Measurements from ENCODE around the gene ZMAT1. TPM values are rescaled to one million over a fixed set of nuclear protein-coding genes. Genes with fewer than 3 reads are reported as not detected.

The ZMAT1 gene
- polyA plus RNA-seq, 3 donors, result 0.56 to 10.5 (median 0.65) TPM

DNA sequence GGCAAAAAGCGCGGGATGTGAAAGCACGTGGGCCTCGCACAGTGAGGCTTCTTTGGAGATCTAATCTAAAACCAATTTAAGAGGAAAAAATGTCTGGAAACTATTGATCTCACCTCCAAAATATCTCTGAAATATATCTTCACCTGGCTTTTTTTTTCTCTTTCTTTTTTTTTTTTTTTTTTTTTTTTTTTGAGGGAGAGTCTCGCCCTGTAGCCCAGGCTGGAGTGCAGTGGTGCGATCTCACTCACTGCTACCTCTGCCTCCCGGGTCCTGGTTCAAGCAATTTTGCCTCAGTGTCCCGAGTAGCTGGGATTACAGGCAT is 383 bp upstream of the ZMAT1 start:
- Histone ChIP-seq H3K27me3 (ENCODE audit: control insufficient read depth in 2 of 2, insufficient read depth in 2 of 2, low read length in 2 of 2) (no peaks in the 10 kb centered on the region), H3K27ac (ENCODE audit: low read depth in 1 of 2, low read length in 2 of 2) (peak overlapping the region in 1 of 2 donors; percentile 70), H4K20me1 (ENCODE audit: insufficient read depth, low read length) (no peaks in the 10 kb centered on the region), H2AFZ (ENCODE audit: insufficient read depth, low read depth, low read length, poor library complexity, severe bottlenecking) (no peak overlapping the region), H3K4me2 (replicated peaks; ENCODE audit: extremely low read depth, low read length, poor library complexity, severe bottlenecking) (no peak overlapping the region), H3K9ac (ENCODE audit: insufficient read depth, low read length, poor library complexity, severe bottlenecking) (no peak overlapping the region), H3K79me2 (ENCODE audit: insufficient read depth, low read length) (no peaks in the 10 kb centered on the region), H3K9me3 (replicated peaks in 1 of 2; ENCODE audit: control insufficient read depth in 1 of 2, insufficient read depth in 1 of 2, low read length in 2 of 2) (no peaks in the 10 kb centered on the region), H3K36me3 (replicated peaks in 1 of 2; ENCODE audit: control insufficient read depth in 1 of 2, insufficient read depth in 2 of 2, low read length in 2 of 2) (no peaks in the 10 kb centered on the region), H3K4me3 (replicated peaks in 1 of 3; ENCODE audit: low read depth in 2 of 3, low read length in 3 of 3) (no peak overlapping the region), H3K4me1 (ENCODE audit: control insufficient read depth in 1 of 2, insufficient read depth in 2 of 2, low read length in 2 of 2) (peaks cover 0 to 9% of the 10 kb centered on the region in 2 donors)
- WGBS (ENCODE audit: insufficient coverage), result no CpG with 5 or more reads among the region's 8 CpGs
- TF ChIP-seq CTCF (IDR thresholded peaks at IDR 0.05), result no peak
- Mint-ChIP-seq H3K27ac (peak overlapping the region; percentile 56 to 90 (median 80)), H3K9me3 (peaks cover 5 to 12% (median 8%) of the 10 kb centered on the region in 7 donors), H3K4me1 (peaks cover 6% of the 10 kb centered on the region), H3K36me3 (no peaks in the 10 kb centered on the region), H3K4me3 (peak overlapping the region in 1 of 2 donors; percentile 59), H3K27me3 (ENCODE audit: low read depth in 3 of 3) (peaks cover 0 to 4% (median 2%) of the 10 kb centered on the region in 3 donors)
- intact Hi-C loops (cut with micrococcal nuclease), result loop anchor here in 1 of 2 donors (10.0 kb wide), 1 partner anchor 527 kb away; the partner anchor contains the start of genes GLA and HNRNPH2
- no peak for DNase-seq

- H2AFZ ChIP-seq (ENCODE audit: insufficient read depth, low read depth, low read length, poor library complexity, severe bottlenecking), result peak overlapping the region; percentile 14
- H3K4me1 ChIP-seq (ENCODE audit: control insufficient read depth in 1 of 2, insufficient read depth in 2 of 2, low read length in 2 of 2), result peaks cover 0 to 9% of the 10 kb centered on the region in 2 donors
- Mint-ChIP-seq H3K27me3 (ENCODE audit: low read depth in 3 of 3) (peaks cover 0 to 4% (median 2%) of the 10 kb centered on the region in 3 donors), H3K4me1 (peaks cover 6% of the 10 kb centered on the region), H3K27ac (peak overlapping the region; percentile 54 to 93 (median 83)), H3K36me3 (no peaks in the 10 kb centered on the region), H3K9me3 (peaks cover 5 to 12% (median 8%) of the 10 kb centered on the region in 7 donors), H3K4me3 (peak overlapping the region; percentile 82 to 91)
- H4K20me1 ChIP-seq (ENCODE audit: insufficient read depth, low read length), result no peaks in the 10 kb centered on the region
- peak; percentile 5 to 10 (median 8) for DNase-seq
- H3K36me3 ChIP-seq (replicated peaks in 1 of 2; ENCODE audit: control insufficient read depth in 1 of 2, insufficient read depth in 2 of 2, low read length in 2 of 2), result no peaks in the 10 kb centered on the region
- peak overlapping the region; percentile 68 to 70 for H3K27ac ChIP-seq (ENCODE audit: low read depth in 1 of 2, low read length in 2 of 2)
- H3K27me3 ChIP-seq (ENCODE audit: control insufficient read depth in 2 of 2, insufficient read depth in 2 of 2, low read length in 2 of 2), result no peaks in the 10 kb centered on the region
- 0% methylated on average over 2 of the region's 6 CpGs for WGBS (ENCODE audit: insufficient coverage)
- TF ChIP-seq CTCF (IDR thresholded peaks at IDR 0.05), result no peak
- peak overlapping the region; percentile 69 for H3K4me2 ChIP-seq (replicated peaks; ENCODE audit: extremely low read depth, low read length, poor library complexity, severe bottlenecking)
- H3K9me3 ChIP-seq (replicated peaks in 1 of 2; ENCODE audit: control insufficient read depth in 1 of 2, insufficient read depth in 1 of 2, low read length in 2 of 2), result no peaks in the 10 kb centered on the region
- intact Hi-C loops (cut with micrococcal nuclease), result loop anchor here in 1 of 2 donors (10.0 kb wide), 1 partner anchor 526 kb away; the partner anchor contains the start of genes GLA and HNRNPH2
- no peaks in the 10 kb centered on the region for H3K79me2 ChIP-seq (ENCODE audit: insufficient read depth, low read length)
- peak overlapping the region; percentile 46 to 71 (median 57) for H3K4me3 ChIP-seq (replicated peaks in 1 of 3; ENCODE audit: low read depth in 2 of 3, low read length in 3 of 3)
- peak overlapping the region; percentile 87 for H3K9ac ChIP-seq (ENCODE audit: insufficient read depth, low read length, poor library complexity, severe bottlenecking)
Measured at GRCh38 chrX:101931136-101931487, 715 bp downstream of the ZMAT1 start.

All from CD14-positive monocyte (primary cell).